ENCODE results near the gene TRPM6. TPM values are rescaled to one million over a fixed set of nuclear protein-coding genes. Genes with fewer than 3 reads are reported as not detected.

The TRPM6 gene
- total and polyA plus RNA-seq, 8 donors, result 0.14 to 0.59 (median 0.23) TPM

GRCh38 chr9:74691058-74691457, 196.7 kb downstream of the TRPM6 start:
- 57 to 72% methylated on average over 8 of the region's 8 CpGs for WGBS, 2 donors
- DNase-seq, result no peak
- no peak for FAIRE-seq
- no peak for ATAC-seq
- TF ChIP-seq CTCF (IDR thresholded peaks at IDR 0.05), result no peak
- intact Hi-C loops (cut with DNase I), result no loop called here
- H3K27me3 ChIP-seq, result no peaks in the 10 kb centered on the region
- no peaks in the 10 kb centered on the region for H3K36me3 ChIP-seq
- H3K9me3 ChIP-seq, result no peaks in the 10 kb centered on the region
- no peaks in the 10 kb centered on the region for H3K4me1 ChIP-seq
- H3K27ac ChIP-seq, result no peak overlapping the region
- no peak overlapping the region for H3K4me3 ChIP-seq

DNA sequence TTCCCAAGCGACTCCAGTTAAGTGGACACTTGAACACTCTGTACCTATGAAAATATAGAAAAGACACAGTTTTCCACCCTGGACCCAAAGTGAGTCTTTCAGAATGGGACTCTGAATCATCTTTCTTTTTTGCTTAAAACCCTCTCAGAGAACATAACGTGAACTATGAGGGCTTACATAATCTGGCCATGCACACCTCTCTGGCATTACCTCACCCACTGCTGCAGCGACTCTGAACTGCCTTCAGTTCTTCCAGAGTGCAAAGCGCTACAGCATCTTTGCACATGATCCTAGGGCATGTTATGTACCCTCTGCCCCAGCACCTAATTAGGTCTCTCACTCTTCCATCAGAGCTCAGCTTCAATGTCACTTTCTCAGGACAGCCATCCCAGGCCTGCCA, 204.4 kb downstream of the TRPM6 start:
- DNase-seq (no peak), FAIRE-seq (no peak), ATAC-seq (no peak)
- H3K4me3 ChIP-seq, result no peak overlapping the region
- 62 to 74% methylated on average over 4 of the region's 4 CpGs for WGBS, 2 donors
- H3K27ac ChIP-seq, result no peak overlapping the region
- intact Hi-C loops (cut with DNase I), result no loop called here
- H3K36me3 ChIP-seq, result no peaks in the 10 kb centered on the region
- no peak for TF ChIP-seq CTCF (IDR thresholded peaks at IDR 0.05)
- no peaks in the 10 kb centered on the region for H3K9me3 ChIP-seq
- no peaks in the 10 kb centered on the region for H3K27me3 ChIP-seq
- no peaks in the 10 kb centered on the region for H3K4me1 ChIP-seq

- no peak for FAIRE-seq
- Histone ChIP-seq H3K9me3 (no peaks in the 10 kb centered on the region), H3K4me1 (no peaks in the 10 kb centered on the region), H3K36me3 (no peaks in the 10 kb centered on the region), H3K27me3 (no peaks in the 10 kb centered on the region), H3K27ac (no peak overlapping the region), H3K4me3 (no peak overlapping the region)
- no peak for ATAC-seq
- no peak for TF ChIP-seq CTCF (IDR thresholded peaks at IDR 0.05)
- 10 to 21% methylated on average over 3 of the region's 3 CpGs for WGBS, 2 donors
- intact Hi-C loops (cut with DNase I), result no loop called here
- DNase-seq, result no peak
Observed at GRCh38 chr9:74681906-74682305, 205.8 kb downstream of the TRPM6 start.

DNA sequence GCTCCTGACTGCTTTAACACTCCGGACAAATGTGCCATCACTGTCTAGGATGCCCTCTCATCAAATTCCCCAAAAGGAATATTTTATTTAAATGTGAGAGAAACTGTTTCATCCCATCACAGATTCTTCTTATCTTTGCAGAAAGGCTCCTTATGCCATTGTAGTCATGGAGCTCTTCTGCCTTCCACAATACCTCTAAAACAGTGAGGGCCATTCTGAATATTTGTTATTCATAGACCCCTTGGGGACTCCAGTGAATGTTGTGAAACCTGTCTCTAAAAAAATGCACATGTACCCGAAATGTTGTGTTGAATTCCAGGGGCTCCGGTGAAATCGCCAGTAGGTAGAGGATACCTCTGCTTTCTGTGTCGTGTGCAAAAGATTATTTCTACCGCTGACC, 213.6 kb downstream of the TRPM6 start:
- no peak overlapping the region for H3K4me3 ChIP-seq
- no peaks in the 10 kb centered on the region for H3K4me1 ChIP-seq
- 63 to 69% methylated on average over 6 of the region's 6 CpGs for WGBS, 2 donors
- no peaks in the 10 kb centered on the region for H3K36me3 ChIP-seq
- H3K27me3 ChIP-seq, result no peaks in the 10 kb centered on the region
- DNase-seq (no peak), ATAC-seq (no peak), FAIRE-seq (no peak)
- intact Hi-C loops (cut with DNase I), result no loop called here
- H3K9me3 ChIP-seq, result no peaks in the 10 kb centered on the region
- no peak overlapping the region for H3K27ac ChIP-seq
- TF ChIP-seq CTCF (IDR thresholded peaks at IDR 0.05), result no peak

Other genes starting within 250 kb of the TRPM6 start
- 1 to 10 TPM in 5 of 6 donors, under 1 TPM in 1; 0.69 to 2.3 (median 1.1) TPM for gene C9orf40, start 65.0 kb upstream of the TRPM6 start, total RNA-seq
- 1 to 10 TPM; 1.3 to 1.5 TPM for gene C9orf40, start 65.0 kb upstream of the TRPM6 start, polyA plus RNA-seq
- gene CARNMT1, start 140.4 kb upstream of the TRPM6 start, total RNA-seq, result 10 to 100 TPM in 4 of 6 donors, 1 to 10 TPM in 2; 9.2 to 17.4 (median 12.2) TPM
- gene CARNMT1, start 140.4 kb upstream of the TRPM6 start, polyA plus RNA-seq, result 1 to 10 TPM; 4.0 to 4.7 TPM
- 10 to 100 TPM; 16.8 to 29.8 (median 24.6) TPM for gene NMRK1, start 200.2 kb upstream of the TRPM6 start, total RNA-seq
- 10 to 100 TPM; 58.7 to 76.1 TPM for gene NMRK1, start 200.2 kb upstream of the TRPM6 start, polyA plus RNA-seq
- 10 to 100 TPM in 5 of 6 donors, 1 to 10 TPM in 1; 10.0 to 29.0 (median 13.5) TPM for gene OSTF1, start 200.6 kb upstream of the TRPM6 start, total RNA-seq
- gene OSTF1, start 200.6 kb upstream of the TRPM6 start, polyA plus RNA-seq, result 10 to 100 TPM; 12.3 to 12.7 TPM